22Rv1 (cell line): ENCODE measurements around the gene ICE2.

Experiments used
- ZFX ChIP-seq: fragments of 450-650 bp; IDR thresholded peaks from 2 replicates; pipeline ENCODE4 v1.6.1; 2017; ENCODE audit warnings: antibody characterized with exemption, borderline replicate concordance
- TF ChIP-seq, protein P1 (sequence below): fragments of 450-650 bp; IDR thresholded peaks from 2 replicates; pipeline ENCODE4 v1.5.1; 2017; ENCODE audit warnings: mild to moderate bottlenecking

DNA sequence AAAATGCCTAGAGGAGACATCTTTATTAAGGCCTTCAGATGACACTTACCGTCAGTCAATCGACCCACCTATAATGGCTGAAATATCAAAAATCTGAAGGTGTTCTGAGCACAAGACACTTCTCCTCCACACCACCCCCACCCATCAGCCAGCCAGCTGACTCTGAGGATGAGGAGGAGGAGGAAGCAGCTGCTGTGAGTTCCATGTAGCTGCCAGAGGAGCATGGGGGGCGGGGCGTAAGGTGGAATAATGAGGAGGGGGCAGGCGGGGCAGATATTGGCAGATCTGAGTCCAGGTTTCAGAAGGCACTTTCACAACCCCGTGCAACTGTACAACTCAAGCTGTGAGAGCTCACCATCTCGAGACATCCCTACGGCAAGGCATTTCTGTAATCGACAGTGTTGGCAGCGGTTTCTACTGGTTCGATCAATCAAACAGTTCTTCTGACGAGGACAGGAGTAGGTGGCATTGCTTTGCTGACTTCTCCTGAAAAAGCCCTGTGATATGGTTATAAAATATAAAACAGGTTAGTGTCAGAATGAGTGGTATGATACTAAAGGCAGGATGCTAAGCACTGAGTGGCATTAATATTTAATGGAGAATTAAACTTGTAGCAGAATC lies 35.4 kb upstream of the ICE2 start:
- TF ChIP-seq, protein P1, sequence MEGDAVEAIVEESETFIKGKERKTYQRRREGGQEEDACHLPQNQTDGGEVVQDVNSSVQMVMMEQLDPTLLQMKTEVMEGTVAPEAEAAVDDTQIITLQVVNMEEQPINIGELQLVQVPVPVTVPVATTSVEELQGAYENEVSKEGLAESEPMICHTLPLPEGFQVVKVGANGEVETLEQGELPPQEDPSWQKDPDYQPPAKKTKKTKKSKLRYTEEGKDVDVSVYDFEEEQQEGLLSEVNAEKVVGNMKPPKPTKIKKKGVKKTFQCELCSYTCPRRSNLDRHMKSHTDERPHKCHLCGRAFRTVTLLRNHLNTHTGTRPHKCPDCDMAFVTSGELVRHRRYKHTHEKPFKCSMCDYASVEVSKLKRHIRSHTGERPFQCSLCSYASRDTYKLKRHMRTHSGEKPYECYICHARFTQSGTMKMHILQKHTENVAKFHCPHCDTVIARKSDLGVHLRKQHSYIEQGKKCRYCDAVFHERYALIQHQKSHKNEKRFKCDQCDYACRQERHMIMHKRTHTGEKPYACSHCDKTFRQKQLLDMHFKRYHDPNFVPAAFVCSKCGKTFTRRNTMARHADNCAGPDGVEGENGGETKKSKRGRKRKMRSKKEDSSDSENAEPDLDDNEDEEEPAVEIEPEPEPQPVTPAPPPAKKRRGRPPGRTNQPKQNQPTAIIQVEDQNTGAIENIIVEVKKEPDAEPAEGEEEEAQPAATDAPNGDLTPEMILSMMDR: no peak
- TF ChIP-seq ZFX: no peak
